GM20000 (cell line): ENCODE data around the gene CTXN2.

Experiments
- DNase-seq: peaks from one replicate; pipeline ENCODE4 v3.0.0; 2012; ENCODE audit warnings: low spot score
- TF ChIP-seq, protein P1 (sequence below): IDR thresholded peaks from 2 replicates; pipeline ENCODE4 v1.5.1; 2012; ENCODE audit warnings: mild to moderate bottlenecking, control low read depth; ENCODE audit errors: extremely low read depth, missing control alignments

Gene CTXN2

GRCh38 chr15:48191574-48192225 lies at the start of gene CTXN2:
Gene CTXN2, plus strand, starts transcription at chr15:48191665. Its CDS starts 9,636 bp downstream, at chr15:48201301.
- DNase-seq: no peak
- TF ChIP-seq, protein P1, sequence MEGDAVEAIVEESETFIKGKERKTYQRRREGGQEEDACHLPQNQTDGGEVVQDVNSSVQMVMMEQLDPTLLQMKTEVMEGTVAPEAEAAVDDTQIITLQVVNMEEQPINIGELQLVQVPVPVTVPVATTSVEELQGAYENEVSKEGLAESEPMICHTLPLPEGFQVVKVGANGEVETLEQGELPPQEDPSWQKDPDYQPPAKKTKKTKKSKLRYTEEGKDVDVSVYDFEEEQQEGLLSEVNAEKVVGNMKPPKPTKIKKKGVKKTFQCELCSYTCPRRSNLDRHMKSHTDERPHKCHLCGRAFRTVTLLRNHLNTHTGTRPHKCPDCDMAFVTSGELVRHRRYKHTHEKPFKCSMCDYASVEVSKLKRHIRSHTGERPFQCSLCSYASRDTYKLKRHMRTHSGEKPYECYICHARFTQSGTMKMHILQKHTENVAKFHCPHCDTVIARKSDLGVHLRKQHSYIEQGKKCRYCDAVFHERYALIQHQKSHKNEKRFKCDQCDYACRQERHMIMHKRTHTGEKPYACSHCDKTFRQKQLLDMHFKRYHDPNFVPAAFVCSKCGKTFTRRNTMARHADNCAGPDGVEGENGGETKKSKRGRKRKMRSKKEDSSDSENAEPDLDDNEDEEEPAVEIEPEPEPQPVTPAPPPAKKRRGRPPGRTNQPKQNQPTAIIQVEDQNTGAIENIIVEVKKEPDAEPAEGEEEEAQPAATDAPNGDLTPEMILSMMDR: no peak

GRCh38 chr15:48143856-48144255 lies 47.6 kb upstream of the CTXN2 start:
- TF ChIP-seq, protein P1: no peak
- DNase-seq: no peak

DNA sequence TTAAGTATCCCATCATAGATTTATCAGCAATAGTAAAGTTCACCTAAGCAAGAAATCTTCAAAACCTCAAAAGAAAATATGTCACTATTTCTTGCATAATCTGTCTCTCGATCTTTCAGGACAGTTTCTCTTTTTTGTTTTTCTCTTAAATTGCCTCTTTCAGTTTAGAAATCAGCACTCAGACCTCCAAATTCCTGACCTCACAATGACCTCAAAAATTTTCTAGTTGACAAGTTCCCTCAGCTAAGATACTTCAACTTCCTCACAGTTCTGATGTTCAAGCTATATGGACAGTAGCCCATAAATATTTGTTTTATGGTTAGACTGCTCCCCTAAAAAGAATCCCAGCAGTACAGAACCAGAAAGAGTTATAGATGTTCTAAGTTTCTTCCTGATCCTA lies 46.6 kb upstream of the CTXN2 start:
- peak; percentile 6 for DNase-seq

GRCh38 chr15:48145923-48146322 lies 45.5 kb upstream of the CTXN2 start:
- TF ChIP-seq, protein P1: no peak
- no peak for DNase-seq

More for the DNA sequence above, 46.6 kb upstream of the CTXN2 start:
- TF ChIP-seq, protein P1: no peak

DNA sequence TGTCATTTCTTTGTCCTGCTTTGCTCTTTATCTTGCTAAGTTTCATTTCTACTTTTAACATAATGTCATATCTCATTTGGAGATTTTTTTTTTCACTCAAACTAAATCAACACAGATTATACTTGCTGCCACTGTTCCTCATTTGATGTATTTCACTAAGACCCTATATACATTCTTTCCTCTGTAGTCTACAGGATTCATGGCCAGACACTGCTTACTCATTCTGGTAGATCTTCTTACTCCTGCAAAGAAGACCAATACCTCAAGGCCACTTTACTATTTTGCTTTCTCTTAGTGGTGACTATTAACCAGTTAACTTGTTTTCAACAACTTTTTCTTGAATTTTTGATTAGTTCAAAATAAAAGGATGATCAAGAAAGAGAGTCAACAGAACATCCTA lies 44.1 kb upstream of the CTXN2 start:
- TF ChIP-seq, protein P1: no peak

DNA sequence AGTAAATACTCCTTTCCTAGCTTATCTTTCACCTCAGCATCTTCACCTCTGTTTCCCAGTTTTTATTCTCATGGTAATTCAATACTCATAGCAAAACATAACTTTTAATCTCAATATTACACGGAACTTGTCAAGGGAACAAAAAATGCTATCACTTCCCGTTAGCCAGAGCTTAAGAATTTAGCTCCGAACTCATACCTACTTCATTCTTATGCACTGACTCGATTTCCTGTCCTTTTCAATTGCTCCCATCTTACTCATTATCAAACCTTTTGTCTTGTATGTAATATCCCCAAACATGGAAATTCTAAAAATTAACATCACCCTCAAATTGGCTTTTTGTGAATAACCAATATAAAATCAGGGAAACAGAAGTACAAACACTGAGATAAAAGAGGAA lies 41.6 kb upstream of the CTXN2 start:
- DNase-seq: no peak
- TF ChIP-seq, protein P1: no peak

More for the DNA sequence above, 44.1 kb upstream of the CTXN2 start:
- DNase-seq: no peak

DNA sequence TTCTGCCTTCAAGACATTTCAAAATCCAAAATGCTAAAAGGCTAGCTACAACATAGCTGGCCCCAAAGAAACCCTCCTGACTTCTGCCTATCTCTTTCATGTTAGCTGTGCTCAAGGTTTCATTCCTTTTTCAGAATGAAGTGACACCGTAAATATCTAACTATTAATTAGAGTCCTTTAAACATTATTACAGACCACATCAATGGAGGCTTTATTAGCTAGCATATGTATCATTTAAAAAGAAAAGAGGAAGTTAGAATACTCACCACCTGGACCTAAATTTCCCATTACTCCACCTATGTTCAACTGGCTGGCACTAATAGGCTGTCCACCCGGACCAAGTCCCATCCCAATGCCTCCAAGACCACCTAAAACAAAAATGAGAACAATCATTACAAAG lies 37.9 kb upstream of the CTXN2 start:
- DNase-seq: no peak
- TF ChIP-seq, protein P1: no peak
